B cell (primary cell): ENCODE data around the gene NAA80.

Experiments used
- EZH2 ChIP-seq: IDR thresholded peaks from 2 replicates; pipeline ENCODE4 v1.6.1; 2012; ENCODE audit warnings: borderline replicate concordance, low read depth, mild to moderate bottlenecking, moderate library complexity, low read length; ENCODE audit not compliant: insufficient read depth, poor library complexity, severe bottlenecking
- TF ChIP-seq, protein P1 (sequence below): fragments of 200-600 bp; IDR thresholded peaks from one replicate; pipeline ENCODE4 v1.8.0; 2022; ENCODE audit warnings: antibody characterized with exemption, mild to moderate bottlenecking

DNA sequence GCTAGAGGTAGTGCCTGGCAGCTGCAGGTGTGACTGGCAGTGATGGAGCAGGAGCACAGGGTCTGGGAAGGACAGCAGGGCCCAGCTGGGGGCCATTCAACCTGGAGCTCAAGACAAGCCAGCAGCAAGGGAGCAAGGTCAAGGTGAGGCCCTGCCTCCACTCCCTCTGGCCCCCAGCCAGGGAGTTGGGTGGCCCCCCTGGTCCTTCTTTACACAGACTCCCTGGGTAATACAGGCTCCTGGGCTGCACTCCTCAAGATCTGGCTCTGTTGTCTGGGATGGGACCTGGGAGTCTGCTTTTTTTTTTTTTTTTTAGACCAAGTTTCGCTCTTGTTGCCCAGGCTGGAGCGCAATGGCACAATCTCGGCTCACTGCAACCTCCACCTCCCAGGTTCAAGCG is 48.7 kb downstream of the NAA80 start:
- TF ChIP-seq, protein P1, sequence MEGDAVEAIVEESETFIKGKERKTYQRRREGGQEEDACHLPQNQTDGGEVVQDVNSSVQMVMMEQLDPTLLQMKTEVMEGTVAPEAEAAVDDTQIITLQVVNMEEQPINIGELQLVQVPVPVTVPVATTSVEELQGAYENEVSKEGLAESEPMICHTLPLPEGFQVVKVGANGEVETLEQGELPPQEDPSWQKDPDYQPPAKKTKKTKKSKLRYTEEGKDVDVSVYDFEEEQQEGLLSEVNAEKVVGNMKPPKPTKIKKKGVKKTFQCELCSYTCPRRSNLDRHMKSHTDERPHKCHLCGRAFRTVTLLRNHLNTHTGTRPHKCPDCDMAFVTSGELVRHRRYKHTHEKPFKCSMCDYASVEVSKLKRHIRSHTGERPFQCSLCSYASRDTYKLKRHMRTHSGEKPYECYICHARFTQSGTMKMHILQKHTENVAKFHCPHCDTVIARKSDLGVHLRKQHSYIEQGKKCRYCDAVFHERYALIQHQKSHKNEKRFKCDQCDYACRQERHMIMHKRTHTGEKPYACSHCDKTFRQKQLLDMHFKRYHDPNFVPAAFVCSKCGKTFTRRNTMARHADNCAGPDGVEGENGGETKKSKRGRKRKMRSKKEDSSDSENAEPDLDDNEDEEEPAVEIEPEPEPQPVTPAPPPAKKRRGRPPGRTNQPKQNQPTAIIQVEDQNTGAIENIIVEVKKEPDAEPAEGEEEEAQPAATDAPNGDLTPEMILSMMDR: no peak
- no peak for TF ChIP-seq EZH2
